GM19238 (cell line): ENCODE measurements around the gene PARG.
"Not testable (repeated sequence)": the region's sequence is repeated elsewhere in the genome, so short reads cannot be mapped to it uniquely, and the experiment has no call there.

Source experiments
- DNase-seq: peaks from one replicate; pipeline ENCODE4 v3.0.0; 2011; ENCODE audit warnings: low spot score; ENCODE audit not compliant: insufficient read length

Gene PARG

DNA sequence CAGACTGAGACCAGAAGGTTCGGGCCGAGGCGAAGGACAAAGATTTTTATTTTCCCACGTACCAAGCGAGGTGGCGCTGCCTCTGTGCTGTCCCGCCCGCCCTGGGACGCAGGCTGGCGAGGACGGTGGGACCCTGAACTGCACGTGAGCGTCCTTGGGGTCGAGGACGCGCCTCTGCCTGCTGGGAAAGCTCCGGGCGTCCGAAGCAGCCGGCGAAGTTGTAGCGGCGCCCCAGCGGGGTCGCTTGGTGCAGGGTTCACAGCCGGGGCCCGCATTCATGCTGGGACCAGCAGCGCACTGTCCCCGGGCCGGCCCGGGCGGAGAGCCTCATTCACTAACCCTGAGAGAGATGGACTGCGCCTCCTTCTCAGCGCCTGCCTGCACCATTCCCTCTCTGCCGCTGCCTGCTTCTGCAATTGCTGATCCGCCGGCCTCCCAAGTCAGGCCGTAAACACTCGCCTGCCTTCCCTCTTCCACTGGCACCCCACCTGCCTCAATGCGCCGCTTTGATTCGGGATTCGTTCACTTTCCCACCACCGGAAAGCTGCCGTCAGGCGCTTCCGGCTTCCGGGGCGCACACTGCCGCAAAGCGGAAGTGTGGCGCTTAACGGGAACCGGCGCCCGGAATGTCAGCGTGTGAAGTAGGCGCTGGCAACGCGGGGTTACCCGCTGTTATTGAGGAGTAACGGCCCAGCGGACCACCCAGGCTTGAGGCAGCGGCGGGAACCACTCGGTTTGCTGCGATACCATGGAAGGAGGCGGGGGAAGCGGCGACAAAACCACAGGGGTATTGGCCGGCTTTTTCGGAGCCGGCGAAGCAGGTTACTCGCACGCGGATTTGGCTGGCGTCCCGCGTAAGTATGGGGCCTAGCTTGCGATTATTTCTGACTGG lies at the start of gene PARG, which contains the start of gene TIMM23B:
TSS of gene PARG (minus strand) at position 581 of the 892 bp plus-strand sequence. CDS start at position 279, 302 bp downstream.
TSS of gene TIMM23B (plus strand) at position 607 of the 892 bp plus-strand sequence. CDS start at position 749, 142 bp downstream.
- peak; percentile 14 for DNase-seq

GRCh38 chr10:49988376-49988775 lies 46.5 kb upstream of the PARG start, which contains the start of gene AGAP6:
Gene AGAP6, plus strand, starts transcription at chr10:49988406. Its CDS starts 310 bp downstream, at chr10:49988716.
- DNase-seq = not testable (repeated sequence)

DNA sequence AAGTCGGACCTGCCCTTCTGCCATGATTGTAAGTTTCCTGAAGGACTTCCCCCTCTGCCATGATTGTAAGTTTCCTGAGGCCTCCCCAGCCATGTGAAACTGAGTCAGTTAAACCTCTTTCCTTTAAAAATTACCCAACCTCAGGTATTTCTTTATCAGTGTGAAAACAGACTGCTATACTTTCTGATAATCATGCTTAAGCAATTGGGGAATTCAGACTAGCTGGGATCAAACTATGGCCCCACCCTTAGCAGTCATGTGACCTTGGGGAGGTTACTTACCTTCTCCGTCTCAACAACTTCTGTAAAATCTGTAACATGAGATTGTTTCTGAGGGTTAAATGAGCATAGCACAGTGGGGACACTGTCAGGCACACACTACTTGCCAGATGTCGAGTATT lies 45.4 kb upstream of the PARG start:
- not testable (repeated sequence) for DNase-seq

- not testable (repeated sequence) for DNase-seq
Measured at GRCh38 chr10:49977756-49978155, 35.9 kb upstream of the PARG start.

GRCh38 chr10:49972094-49972493 lies 30.3 kb upstream of the PARG start:
- not testable (repeated sequence) for DNase-seq

GRCh38 chr10:49971466-49971865 lies 29.6 kb upstream of the PARG start:
- DNase-seq = not testable (repeated sequence)

DNA sequence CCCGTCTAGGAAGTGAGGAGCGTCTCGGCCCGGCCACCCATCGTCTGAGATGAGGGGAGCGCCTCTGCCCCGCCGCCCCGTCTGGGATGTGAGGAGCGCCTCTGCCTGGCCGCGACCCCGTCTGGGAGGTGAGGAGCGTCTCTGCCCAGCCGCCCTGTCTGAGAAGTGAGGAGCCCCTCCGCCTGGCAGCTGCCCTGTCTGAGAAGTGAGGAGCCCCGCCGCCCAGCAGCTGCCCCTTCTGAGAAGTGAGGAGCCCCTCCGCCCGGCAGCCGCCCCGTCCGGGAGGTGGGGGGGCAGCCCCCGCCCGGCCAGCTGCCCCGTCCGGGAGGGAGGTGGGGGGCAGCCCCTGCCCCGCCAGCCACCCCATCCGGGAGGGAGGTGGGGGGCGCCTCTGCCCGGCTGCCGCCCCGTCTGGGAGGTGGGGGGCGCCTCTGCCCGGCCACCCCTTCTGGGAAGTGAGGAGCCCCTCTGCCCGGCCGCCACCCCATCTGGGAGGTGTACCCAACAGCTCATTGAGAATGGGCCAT lies 28.6 kb upstream of the PARG start:
- DNase-seq = not testable (repeated sequence)

DNA sequence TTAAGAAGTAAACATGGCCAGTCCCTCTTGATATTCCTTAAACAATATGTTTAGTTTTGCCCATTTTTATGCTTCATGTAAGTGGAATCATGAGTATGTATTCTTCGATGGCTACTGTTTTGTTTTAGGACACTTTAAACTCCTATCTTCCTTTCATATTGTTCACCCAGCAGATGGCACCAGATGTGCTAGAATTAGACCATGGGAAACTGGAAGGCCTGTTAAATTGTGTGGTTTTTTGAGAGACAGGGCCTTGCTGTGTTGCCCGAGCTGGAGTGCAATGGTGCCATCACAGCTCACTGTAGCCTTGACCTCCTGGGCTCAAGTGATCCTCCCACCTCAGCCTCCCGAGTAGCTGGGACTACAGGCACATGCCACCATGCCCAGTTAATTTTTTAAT lies 11.3 kb upstream of the PARG start:
- not testable (repeated sequence) for DNase-seq

- DNase-seq = not testable (repeated sequence)
Measured at GRCh38 chr10:49952006-49952405, 10.2 kb upstream of the PARG start.

DNA sequence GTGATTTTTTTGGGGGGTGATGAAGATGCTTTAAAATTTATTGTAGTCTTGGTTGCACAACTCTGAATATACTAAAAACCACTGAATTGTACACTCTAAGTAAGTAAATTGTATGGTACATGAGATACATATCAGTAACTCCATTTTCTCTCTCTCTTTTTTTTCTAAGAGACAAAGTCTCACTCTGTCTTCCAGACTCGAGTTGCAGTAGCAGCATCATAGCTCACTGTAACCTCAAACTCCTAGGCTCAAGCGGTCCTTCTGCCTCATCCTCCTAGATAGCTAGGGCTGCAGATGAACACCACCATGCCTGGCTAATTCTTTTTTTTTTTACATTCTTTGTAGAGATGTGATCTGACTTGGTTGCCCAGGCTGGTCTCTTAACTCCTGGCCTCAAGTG lies 6.9 kb upstream of the PARG start:
- DNase-seq = not testable (repeated sequence)

DNA sequence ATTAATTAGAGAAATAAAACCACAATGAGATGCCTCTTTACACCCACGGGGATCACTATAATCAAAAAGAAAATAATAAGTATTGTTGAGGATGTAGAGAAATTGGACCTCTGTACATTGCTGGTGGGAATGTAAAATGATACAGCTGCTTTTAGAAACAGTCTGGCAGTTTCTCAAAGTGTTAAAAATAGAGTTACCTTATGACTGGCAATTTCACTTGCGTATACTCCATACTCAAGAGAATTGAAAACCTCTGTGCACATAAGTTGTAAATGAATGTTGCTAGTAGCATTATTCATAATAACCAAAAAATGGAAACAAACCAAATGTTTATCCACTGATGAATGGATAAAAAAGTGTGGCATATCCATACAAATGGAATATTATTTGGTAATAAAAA lies 6.3 kb upstream of the PARG start:
- not testable (repeated sequence) for DNase-seq

- not testable (repeated sequence) for DNase-seq
Measured at GRCh38 chr10:49943607-49944006, 1.8 kb upstream of the PARG start.

DNA sequence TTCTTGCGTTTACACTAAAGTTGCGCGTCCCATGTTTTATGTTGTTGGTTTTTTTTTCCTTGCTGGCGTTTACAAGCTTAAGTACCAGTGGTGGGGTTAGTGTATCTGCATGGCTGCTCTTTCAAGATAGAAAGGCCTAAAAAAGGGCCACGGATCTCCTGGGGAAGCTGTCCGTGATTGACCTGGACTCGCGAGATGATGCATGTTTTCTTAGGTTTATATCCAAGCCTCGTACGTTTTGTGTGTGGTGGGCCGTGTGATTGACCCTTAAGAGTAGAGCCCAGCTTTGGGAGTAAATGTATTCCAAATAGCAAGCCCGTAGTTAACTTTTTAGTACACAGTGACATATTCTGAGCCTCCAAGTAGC lies 495 bp upstream of the PARG start:
- DNase-seq = not testable (repeated sequence)

GRCh38 chr10:49931959-49932728 lies 9.7 kb downstream of the PARG start:
- not testable (repeated sequence) for DNase-seq

GRCh38 chr10:49931276-49931675 lies 10.6 kb downstream of the PARG start:
- not testable (repeated sequence) for DNase-seq

DNA sequence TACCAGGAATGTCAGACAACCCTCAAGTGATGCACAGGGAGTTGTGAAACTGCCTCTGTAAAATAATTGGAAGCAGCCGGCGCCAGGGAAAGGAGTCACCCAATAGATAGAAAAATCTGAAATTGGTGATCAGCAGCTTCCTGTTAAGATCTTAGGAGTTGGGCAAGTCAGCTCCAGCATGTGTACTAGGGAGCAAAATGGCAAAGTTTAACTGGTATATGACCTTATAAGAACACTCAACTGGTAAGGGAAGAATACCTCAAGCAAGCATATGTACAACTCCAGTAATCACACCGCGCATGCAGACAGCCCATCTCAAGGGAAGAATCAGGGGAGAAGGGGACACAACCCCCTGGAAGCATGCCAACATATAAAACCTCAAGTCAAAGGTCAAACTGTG lies 18.3 kb downstream of the PARG start:
- DNase-seq = not testable (repeated sequence)

- DNase-seq = not testable (repeated sequence)
Measured at GRCh38 chr10:49922041-49922440, 19.8 kb downstream of the PARG start.

DNA sequence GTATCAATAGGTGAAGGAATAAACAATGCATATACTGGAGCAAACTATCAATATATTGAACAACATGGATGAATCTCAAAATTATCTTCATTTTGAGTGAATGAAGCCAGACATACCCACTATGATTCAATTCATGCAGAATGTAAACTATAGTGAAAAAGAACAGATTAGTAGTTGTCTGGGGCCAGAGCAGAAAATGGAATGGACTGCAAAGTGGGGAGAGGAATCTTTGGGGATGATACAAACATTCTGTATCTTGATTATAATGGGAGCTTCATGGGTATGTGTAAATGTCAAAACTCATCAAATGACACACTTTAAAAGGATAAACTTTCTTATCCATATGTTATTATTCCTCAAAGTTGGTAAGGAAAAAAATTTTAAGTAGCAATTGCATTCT lies 23.9 kb downstream of the PARG start:
- not testable (repeated sequence) for DNase-seq

DNA sequence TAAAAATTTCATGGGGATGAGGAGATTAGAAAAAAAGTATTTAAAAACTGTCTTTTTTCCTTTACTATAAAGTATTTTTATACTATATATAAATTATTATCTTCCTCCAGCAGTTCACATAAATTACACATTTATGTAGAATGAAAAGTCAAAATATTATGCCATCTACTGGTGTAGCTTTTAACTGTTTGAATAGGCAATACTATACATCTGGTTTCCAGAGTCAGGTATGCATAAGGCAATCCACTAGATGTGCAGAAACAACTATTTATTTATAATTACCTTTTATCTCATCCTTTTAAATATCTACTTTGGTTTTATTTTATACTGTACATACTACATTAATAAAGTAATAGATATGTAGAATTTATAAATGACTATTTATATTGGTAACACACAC lies 25.4 kb downstream of the PARG start:
- not testable (repeated sequence) for DNase-seq

DNA sequence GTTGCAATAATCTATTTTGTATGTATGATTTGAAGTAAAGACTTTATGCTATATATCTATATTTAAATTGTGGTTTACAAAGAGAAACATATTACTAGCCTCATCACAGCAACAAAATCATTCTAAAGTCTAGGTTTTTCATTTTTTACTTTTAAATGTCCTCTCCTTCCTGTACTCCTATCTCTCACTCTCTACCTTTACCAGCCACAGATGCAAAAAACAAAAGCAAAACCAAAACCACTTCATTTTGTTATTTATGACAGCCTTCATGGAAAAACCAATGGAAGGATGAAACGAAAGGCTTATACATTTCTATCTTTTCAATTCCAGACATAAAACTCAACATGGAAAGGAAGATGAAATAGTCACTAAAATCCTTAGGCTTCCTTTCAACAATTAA lies 31.5 kb downstream of the PARG start:
- not testable (repeated sequence) for DNase-seq

GRCh38 chr10:49908290-49909080 lies 33.3 kb downstream of the PARG start:
- DNase-seq = not testable (repeated sequence)
